ENCODE results near the gene MSL1.

MSL1 gene

DNA sequence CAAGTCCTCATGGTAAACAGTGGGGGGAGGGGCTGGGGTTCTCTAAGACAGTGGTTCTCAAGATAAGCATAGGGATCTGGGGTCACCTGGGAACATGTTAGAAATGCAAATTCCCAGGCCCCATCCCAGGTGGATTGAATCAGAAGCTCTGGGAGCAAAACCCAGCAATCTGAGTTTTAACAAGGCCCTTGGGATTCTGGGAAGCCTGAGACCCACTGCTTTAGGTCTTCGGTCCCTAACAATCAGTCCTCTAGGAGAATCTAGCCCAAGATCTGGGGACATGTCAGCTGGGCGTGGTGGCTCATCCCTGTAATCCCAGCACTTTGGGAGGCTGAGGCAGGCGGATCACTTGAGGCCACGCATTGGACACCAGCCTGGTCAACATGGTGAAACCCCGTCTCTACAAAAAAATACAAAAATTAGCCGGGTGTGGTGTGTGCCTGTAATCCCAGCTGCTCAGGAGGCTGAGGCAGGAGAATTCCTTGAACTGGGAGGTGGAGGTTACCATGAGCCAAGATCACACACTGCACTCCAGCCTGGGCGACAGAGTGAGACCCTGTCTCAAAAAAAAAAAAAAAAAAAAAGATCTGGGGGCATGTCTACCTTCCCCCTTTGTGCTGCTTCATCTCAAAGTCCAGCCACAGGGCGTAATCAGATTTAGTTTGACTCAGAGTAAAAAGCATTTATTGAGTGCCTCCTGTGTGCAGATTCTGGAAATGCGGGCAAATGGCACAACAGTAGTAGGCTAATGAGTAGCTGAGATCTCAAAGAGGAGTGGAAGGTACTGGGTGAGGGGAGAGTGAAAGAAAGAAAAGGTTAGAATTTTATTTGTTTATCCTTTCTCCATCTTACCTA lies 12.6 kb upstream of the MSL1 start:
- no peak for DNase-seq (ENCODE audit: low read depth)
- TF ChIP-seq, protein P1, sequence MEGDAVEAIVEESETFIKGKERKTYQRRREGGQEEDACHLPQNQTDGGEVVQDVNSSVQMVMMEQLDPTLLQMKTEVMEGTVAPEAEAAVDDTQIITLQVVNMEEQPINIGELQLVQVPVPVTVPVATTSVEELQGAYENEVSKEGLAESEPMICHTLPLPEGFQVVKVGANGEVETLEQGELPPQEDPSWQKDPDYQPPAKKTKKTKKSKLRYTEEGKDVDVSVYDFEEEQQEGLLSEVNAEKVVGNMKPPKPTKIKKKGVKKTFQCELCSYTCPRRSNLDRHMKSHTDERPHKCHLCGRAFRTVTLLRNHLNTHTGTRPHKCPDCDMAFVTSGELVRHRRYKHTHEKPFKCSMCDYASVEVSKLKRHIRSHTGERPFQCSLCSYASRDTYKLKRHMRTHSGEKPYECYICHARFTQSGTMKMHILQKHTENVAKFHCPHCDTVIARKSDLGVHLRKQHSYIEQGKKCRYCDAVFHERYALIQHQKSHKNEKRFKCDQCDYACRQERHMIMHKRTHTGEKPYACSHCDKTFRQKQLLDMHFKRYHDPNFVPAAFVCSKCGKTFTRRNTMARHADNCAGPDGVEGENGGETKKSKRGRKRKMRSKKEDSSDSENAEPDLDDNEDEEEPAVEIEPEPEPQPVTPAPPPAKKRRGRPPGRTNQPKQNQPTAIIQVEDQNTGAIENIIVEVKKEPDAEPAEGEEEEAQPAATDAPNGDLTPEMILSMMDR (conservative IDR thresholded peaks at IDR 0.05; ENCODE audit: low read depth, low read length), result peak; percentile 23
- H3K4me3 ChIP-seq (ENCODE audit: low read length), result no peak overlapping the region

DNA sequence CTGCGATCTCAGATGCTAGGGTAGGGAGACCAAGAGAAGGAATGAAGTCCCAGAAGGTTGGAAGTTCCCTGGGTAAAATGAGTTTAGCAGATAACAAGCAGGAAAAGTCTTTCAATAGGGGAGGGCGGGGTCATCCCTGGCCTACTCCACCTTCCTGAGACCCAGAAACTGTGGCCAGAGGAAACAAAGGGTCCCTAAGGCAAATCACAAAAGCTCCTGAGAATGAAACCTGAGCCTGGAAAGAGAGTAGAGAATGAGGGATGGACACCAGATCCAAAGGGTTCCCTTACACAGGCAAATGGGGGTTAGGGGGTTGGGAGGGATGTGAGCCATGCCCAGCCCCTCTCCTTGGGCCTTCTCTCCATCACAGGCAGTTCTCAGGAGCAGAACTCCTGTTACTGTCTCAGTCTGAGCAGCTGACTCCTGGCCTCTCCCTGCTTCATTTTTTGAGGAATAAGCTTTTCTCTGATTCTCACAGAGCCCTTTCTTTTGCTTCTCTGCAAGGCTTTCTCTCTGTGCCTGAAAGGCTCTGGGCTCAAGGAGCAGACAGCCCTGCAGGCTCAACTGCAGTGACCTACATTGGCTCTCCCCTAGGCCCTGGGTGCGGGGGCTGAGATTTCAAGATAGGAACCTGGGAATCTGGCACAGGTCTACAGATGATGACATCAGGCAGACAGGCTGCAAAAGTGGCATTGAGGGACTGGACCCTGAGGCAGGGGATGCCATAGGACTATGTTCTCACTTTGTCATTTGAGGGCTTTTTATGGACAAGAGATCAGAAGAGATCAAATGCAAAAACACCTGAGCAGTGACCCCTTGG lies 11.5 kb upstream of the MSL1 start:
- no peak overlapping the region for H3K4me3 ChIP-seq (ENCODE audit: low read length)
- DNase-seq (ENCODE audit: low read depth), result no peak
- TF ChIP-seq, protein P1 (conservative IDR thresholded peaks at IDR 0.05; ENCODE audit: low read depth, low read length), result no peak

DNA sequence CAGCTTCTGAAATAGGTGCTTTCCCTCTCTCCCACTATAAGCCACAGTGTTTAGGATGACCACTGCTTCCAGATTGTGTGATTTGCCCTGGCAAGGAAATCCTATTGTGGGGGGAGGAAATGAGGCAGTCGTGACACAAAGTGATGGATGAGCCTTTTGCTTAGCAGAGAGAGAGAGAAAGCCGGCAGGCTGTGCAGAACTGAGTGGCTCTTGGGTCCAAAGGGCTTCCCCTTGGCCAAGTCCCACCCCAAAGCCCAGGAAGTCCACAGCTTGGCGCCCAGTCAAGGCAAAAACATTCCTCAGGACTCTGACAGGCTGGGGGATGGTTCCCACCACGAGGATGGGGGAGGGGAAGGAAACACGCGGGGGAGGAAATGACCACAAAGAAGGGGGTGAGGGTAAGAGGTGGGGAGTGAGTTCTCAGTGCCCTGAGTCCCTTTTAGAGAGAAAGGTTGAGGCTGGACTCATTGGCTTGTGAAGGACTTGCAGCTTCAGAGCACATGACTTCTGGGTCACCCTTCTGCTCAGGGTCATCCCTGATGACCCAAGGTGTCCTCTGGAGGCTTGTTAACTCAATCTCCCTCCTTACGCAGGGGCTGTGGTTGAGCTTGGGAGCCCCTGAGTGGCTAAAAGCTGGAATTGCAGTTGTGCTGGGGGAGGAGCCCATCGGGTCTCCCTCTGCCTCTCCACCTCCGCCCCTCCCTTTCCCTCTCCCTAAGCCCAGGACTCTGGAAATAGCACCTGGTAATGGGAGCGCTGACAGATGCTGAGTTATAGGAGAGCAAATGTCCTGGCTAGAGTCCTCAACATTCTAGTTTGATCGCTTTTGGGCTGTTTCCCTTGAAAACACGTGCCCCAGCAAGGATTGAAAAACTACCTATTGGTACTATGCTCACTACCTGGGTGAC lies 10.3 kb upstream of the MSL1 start:
- TF ChIP-seq, protein P1 (conservative IDR thresholded peaks at IDR 0.05; ENCODE audit: low read depth, low read length), result peak; percentile 76
- DNase-seq (ENCODE audit: low read depth), result no peak
- H3K4me3 ChIP-seq (ENCODE audit: low read length), result no peak overlapping the region

DNA sequence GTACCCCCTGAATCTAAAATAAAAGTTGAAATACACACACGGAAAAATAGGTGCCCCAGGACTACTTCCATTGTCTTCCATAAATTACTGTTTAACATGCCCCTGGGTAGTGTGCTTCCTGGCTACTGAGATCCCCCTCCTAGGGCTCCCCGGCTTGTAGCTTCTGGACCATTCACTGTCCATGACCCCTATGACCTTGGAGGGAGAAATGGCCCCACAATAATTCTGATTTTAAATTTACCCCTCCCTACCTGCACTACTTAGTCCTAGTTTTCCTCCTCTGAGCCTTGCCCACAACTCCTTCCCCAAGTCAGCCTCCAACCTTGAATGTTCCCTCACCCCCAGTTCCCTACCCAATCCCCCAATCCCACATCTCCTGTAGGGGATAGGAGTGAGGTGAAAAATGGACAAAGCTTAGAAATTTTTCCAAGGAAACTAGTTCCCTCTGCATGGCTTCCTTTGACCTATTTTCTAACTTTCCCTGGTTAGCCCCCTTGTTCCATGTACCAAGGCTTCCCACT lies 9.5 kb upstream of the MSL1 start:
- TF ChIP-seq, protein P1 (conservative IDR thresholded peaks at IDR 0.05; ENCODE audit: low read depth, low read length), result no peak
- DNase-seq (ENCODE audit: low read depth), result no peak
- H3K4me3 ChIP-seq (ENCODE audit: low read length), result no peak overlapping the region

DNA sequence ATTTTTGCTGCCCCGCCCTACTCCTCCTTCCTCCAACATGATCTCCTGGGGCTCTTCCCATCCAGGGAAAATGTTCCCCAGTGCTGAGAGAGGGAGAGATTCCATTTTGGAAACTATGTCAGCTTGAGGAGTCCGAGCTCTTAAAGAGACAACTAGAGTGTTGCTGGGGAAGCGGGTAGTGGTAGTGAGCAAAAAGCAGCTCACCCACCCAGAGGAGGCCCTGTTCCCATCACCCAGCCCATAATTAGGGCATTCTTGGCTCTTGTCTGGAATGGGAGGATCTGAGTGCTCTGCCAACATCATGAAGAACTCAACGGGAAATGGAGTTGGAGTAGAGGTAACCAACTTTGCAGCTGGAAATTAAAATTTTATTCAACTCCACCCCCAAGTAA lies 9.1 kb upstream of the MSL1 start:
- TF ChIP-seq, protein P1 (conservative IDR thresholded peaks at IDR 0.05; ENCODE audit: low read depth, low read length), result no peak
- H3K4me3 ChIP-seq (ENCODE audit: low read length), result no peak overlapping the region
- DNase-seq (ENCODE audit: low read depth), result no peak

DNA sequence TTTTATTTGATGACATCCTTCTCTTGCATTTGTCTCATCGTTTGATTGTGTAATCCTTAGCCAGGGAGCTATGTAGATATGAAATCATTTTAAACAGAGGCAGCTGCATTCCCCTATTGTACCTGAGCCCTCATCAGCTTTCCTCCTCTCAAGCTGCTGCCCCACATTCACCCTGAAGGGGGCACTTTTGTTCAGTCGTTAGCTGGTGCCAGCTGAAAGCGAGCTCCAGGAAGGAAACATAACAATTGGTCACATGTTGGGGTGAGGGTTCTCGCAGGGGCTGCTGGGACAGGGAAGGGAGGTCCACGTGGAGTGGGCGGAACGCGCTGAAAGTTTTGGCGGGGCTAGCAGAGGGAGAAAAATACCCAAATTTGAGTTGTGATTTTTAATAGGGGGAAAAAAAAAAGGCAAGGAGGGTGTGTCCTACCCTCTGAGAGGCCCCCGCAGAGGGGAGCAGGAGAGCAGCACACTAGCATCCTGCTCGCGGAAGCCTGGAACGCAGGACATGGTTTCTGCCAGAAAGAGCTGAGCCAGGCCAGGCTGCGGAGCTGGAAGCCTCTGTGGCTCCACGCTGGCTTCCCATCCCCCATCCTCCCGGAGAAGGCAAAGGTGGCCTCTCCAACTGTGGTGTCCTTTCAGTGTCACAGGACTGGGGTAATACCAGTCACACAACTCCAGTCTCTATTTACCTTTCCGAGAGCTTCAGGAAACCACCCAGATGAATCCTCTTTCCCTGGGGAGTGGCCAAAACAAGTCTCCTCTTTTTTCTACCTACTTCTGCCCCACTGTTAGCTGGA lies 8.5 kb upstream of the MSL1 start:
- DNase-seq (ENCODE audit: low read depth), result peak; percentile 85
- TF ChIP-seq, protein P1 (conservative IDR thresholded peaks at IDR 0.05; ENCODE audit: low read depth, low read length), result peak; percentile 91
- peak overlapping the region; percentile 49 for H3K4me3 ChIP-seq (ENCODE audit: low read length)

Measured in retinal pigment epithelial cell (primary cell).